Pulmonary artery endothelial cell (primary cell): ENCODE measurements around the gene RAB15. TPM values are rescaled to one million over a fixed set of nuclear protein-coding genes. Genes with fewer than 3 reads are reported as not detected.
A peak's percentile ranks its signal among the peaks of the same experiment; 100 is the strongest.

Experiments used
- DNase-seq: peaks from one replicate; pipeline ENCODE4 v3.0.0-alpha.2; 2011; ENCODE audit warnings: low read depth, low spot score
- total RNA-seq: library from RNA; depleted of rRNA; stranded (reverse); fragments of >200 nt; gene quantifications from 2 replicates; pipeline ENCODE4 v1.2.3, GENCODE V29; 2014

RAB15 gene
- 14.3 and 17.2 TPM in 2 replicates for total RNA-seq

DNA sequence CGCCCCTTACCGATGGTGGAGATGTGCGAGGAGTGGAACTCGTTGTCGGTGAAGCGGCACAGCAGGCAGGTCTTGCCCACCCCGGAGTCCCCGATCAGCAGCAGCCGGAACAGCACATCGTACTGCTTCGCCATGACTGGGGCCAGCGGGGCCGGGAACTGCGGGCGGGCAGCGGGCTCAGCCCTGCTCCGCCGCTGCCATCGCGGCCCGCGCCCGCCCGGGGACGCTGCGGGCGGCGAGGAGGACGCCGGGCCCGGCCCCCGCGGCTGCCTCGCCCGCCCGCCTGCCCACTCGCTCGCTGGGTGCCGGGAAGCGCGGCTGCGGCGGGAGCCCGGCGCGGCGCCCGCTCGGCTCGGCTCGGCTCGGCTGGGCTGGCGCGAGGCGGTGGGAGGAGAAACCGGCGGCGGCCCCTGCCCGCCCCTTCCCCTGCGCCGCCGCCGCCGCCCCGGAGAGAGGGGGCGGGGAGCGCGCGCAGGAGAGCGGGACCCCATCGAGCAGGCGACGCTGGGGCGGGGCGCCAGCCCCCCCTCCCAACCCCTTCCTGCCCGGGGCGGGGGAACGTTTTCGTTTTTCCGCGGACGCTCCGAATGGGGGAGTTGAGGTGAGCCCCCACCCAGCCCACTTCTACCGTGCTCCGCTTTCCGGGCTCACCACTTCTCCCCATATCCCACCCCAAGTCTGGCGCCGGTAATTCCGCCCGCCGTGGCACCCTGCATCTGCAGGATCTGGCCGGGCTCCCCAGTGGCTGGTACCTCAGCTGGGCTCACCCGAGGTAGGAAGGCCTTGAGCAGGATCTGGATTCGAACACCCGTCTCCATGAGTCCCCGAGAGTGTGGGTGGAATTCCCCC, at the start of gene RAB15:
Gene RAB15, minus strand, starts transcription at position 394 of the 849 bp plus-strand sequence. Its CDS starts 260 bp downstream, at position 134.
- DNase-seq, result no peak

DNA sequence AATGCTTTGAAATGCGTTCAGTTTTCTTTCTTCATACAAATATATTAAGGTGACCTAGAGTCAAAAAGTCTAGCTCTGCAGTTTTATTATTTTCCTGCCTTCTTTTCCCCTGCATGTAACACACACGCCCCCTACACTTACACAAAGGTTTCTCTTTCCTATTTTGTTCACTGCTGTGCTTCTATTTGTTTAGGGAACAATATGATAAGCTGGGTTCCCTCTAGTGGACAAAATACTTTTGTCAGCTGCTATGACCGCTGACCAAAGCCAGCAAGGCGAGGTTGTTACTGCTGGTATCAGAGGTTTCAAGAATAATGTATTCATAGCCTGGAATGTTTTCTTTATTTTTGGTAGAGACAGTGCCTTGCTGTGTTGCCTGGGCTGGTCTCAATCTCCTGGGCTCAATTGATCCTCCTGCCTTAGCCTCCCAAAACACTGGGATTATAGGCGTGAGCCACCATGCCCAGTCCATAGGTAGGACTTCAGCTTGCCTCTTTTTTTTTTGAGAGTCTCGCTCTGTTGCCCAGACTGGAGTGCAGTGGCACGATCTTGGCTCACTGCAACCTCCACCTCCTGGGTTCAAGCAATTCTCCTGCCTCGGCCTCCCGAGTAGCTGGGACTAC, 47.9 kb upstream of the RAB15 start:
- peak; percentile 47 for DNase-seq

DNA sequence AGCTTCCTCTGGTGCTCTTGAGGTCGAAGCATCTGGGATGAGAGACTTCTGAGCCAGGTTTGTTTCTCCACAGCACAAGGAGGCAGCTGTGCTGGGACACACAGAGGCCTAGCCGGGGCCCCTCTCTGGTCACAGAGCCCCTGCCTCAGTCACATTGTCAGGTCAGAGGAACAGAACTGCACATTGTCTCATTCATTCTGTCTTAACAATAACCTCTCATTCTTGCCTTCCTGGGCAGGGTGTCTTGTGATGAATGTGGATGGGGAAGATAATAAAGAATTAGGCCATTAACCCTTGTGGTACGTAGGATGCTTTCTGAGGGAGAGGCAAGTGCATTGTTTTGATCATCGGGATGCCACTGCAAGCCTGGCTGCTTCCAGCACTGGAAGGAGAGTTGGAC, 44.3 kb upstream of the RAB15 start:
- no peak for DNase-seq

DNA sequence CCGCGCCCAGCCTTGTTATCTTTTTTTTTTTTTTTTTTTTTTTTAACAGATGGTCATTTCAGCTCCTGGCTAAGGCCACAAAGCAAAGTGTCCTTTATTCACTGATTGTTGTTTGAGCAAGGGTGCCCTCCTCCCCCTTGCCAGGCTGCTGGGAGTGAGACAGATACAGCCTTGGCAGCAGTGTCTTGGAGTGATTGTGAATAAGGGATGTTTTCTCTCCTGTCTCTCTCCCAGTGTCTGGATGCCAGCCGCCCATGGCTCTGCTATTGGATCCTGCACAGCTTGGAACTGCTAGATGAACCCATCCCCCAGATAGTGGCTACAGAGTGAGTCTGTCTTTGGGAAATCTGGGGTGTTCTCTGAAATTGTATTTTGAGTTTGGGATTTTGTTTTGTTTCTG, 43.3 kb upstream of the RAB15 start:
- DNase-seq, result no peak

DNA sequence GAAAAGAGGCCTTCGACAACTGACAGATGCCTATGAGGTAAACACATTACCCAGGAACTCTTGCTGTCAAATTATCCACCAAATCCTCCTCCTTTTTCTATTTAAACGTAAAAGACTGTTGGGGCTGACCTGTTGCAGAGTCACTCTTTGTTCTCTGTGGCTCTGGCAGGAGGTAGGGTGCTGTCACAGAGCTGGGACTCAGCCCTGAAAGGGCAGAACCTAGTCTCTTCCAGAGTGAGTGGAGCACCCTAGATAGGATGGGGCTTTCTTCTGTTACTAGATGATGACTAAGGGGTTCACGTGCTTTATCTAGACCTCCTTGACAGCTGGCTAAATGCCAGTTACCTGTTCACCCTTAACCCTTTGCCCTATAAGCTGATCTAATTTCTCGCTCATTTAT, 40.2 kb upstream of the RAB15 start:
- no peak for DNase-seq

DNA sequence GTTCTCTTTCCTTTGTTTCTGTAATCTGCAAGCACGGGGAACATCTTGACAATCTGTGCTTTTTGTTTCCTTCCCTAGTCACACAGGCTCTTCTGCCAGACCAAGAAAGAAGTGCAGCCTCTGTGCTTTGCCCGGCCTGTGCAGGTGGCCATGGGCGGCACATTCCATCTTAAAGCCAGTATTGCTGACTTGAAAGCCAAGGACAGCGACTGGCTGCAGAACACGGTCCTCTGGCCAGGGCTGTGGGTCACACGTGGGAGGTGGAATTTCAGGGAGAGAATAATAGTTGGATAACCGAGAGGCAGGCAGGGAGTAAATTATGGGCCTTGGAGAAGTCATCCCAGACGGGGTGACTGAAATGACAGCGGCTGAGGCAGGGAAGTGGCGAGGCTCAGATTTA, 39.4 kb upstream of the RAB15 start:
- no peak for DNase-seq

DNA sequence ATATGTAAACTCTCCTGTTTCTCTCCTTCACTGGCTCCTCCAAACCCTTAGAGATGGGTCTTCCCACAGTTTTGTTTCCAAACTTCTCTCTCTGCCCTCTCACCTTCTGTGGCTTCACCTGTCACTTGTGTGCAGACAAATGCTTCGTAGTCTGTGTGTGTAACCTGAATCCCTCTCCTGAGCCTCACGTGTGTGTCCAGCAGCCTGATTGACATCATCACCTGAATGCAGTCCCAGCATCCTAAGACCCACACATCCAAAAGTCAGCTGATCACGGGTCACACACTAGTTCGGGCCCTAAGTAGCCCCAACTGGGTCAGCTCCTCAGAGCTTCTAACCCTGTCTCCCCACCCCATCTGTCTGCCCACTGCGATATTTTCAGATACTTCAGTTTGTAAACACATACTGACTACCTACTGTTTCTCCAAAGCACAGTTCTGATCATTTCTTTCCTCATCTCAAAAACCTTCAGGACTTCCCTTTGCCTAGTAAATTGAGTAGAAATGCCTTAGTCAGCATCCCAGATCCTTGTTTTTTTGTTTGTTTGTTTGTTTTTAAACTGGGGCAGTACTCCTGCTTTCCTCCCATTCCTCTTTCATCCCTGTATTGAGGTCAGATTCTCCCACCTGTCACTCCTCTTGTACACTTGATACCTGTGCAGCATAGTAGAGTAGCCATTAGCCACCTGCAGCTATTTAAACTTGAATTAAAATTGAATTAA, 38.2 kb upstream of the RAB15 start:
- DNase-seq, result no peak

DNA sequence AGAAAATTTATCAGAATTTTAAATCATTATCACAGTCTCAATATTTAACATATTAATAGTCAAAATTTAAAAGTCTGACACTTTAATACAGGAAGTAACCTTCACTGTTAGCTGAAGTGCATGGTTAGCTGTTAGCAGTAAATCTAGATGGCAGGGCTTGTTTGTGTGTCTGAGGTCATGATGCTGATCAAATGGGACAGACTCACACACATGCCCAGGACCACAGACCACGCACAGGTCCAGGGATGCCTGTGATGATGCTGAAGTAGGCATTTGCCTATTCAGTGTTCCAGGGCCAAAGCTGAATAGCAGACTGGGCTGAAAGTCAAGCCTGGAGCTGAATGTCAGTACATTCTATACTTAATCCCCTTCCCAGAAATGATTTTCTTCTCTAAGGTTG, 35.1 kb upstream of the RAB15 start:
- DNase-seq, result no peak

DNA sequence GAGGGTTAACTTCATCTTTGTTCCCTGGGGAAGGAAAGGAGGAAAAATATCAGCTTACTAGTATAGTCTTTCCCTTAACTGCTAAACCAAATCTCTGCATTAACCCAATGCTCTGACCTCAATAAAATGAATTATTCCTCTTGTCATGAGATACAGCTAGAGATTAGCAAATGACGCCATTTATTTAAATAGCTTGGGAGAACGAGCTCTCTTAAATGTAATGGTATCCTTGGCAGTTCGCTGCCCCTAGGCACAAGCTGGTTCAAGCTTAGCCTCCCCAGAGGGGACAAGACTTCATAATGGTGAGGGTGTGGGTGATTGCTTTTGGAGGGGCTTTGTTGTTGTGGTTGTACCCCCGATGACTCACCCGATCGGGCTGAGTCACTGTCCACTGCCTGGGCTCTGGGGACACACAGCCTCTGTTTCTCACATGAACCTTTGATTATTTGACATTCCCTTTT, 34.2 kb upstream of the RAB15 start:
- no peak for DNase-seq

DNA sequence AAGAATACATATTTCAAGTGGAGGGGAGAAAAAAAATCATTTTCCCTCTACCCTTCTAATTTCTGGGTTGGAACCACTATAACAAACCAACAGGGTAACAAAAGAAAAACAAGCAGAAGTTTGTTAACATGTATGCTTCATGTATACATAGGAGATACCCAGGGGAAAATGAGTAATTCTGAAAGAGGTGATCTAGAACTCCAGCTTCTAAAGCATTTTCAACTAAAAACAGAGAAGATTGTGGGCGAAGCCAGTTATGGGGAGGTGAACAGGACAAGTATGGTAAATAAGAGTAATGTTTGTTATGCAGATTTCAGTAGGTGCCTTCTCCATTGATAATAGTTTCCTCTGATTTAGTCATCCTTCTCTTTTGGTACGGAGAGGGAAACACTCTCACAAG, 31.3 kb upstream of the RAB15 start:
- no peak for DNase-seq

DNA sequence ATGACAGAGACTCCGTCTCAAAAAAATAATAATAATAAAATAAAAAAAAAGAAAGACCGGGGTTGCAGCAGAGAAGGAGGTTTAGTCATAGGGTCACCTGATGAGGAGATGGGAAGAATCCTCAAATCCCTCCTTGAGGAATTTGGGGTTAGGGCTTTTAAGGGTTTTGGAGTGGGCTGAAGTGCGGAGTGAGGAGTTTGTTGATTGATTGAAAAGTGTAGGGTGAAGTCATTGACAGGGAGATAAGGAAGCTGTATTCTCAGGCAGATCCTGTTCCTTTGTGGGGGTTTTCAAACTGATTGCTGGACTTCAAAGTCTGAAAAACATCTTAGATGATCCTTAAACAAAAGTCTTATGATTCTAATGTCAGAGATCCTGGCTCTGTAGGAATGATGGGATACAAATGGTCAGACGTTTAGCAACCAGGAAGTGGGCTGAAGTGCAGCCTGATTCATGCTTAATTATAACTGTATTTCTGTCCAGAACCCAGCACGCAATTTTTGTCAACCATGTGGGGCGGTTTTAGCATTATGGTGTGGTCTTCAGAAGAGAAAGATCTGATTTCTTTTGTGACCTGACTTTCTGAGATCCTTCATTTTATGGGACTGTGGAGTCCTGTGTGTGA, 30.6 kb upstream of the RAB15 start:
- DNase-seq, result no peak

DNA sequence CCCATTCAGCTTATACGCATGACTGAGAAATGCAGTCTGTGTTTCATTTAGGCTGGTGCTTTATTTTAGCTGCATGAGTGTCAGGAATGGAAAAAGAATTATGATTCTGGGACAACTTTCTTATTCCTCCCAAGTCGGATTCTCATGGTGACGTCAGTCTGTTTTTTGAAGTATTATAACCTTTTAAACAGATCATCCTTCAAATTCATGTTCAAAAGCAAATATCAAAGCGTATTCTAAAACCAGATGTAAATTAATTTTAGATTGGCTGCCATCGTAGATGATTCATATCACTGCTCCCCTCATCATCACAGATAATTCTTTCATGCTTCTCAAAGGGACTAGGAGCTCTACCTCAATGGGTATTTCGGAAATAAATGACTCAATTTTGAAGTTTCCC, 29.6 kb upstream of the RAB15 start:
- DNase-seq, result no peak

DNA sequence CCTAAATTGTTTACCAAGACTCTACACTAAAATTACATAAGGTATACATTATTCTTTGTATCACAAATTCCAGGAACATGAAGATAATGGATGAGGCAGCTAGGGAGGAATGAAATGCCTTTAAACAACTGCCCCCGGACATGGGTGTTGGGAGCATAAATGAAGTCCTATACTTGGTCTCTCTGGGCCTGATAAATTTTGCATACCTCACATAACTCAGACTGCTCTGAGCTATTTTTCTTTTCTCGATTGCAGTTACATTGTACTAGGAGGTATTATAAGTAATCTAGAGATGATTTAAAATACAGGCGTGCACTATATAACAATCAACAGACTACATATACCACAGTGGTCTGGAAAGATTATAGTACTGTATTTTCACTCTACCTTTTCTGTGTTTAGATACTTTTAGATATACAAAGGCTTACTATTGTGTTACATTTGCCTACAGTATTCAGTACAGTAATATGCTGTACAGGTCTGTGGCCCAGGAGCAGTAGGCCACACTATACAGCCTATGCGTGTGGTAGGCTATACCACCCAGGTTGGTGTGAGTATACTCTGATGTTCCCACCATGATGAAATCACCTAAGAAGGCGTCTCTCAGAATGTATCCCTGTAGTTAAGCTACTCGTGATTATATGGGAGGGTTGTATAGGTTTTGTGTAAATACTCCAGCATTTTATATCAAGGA, 28.9 kb upstream of the RAB15 start:
- no peak for DNase-seq

DNA sequence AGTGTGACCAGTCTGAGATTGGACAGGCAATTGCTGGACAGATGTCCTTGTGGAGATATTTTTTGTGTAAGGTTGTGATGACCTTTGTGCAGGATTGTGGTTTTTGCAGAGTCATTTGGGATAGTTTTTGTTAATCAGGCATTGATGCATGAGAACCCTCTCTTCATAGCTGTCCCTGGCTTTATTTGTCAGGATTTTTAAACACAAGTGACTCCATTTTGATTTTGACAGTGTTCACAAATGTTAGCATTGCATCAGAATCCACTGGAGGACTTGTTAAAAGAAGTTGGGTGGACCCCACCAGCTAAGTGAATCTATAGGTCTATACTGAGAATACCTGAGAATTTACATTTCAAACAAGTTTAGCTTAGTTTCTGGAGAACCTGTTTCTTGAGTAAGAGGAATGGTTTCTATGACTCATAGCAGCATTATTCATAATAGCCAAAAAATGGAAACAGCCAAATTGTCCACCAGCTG, 26.4 kb upstream of the RAB15 start:
- no peak for DNase-seq

DNA sequence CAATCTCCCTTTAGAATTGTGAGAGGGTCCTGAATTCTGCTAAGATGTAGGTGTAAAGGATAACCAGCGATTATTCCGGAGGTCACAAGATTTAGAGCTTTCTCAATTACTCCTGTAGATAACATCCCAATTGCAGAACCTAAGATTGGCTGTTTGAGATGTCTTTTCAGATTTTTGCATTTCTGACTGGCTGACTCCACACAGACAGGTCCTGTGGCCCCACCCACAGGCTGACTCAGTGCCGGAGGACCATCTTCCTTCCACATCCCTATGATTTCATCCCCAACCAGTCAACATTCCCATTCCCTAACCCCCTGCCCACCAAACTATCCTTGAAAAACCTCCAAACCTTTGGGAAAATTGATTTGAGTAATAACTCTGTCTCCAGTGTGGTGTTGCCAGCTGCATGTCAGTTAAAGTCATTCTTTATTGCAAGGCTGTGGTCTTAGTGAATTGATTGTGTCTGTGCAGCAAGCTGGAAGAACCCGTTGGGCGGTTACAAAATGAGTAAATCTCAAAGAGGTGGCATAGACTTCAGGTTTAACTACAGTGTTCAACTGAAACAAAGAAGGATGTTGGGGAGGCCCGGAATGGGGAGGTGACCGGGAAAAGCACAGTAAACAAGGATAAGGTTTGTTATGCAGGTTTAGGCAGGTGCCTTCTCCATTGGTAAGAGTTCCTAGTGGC, 25.1 kb upstream of the RAB15 start:
- DNase-seq, result no peak

DNA sequence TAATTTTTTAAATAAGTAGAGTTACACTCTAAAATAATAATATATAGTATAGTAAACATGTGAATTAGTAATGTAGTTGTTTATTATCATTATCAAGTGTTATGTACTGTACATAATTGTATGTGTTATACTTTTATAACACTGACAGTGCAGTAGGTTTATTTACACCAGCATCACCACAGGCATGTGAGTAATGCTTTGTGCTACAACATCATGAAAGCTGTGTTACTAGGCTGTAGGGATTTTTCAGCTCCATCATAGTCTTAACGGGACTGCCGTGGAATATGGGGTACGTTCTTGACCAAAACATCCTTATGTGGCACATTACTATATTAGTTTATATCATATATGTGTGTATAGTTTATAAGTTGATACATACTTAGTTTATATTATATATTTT, 23.2 kb upstream of the RAB15 start:
- DNase-seq, result no peak

DNA sequence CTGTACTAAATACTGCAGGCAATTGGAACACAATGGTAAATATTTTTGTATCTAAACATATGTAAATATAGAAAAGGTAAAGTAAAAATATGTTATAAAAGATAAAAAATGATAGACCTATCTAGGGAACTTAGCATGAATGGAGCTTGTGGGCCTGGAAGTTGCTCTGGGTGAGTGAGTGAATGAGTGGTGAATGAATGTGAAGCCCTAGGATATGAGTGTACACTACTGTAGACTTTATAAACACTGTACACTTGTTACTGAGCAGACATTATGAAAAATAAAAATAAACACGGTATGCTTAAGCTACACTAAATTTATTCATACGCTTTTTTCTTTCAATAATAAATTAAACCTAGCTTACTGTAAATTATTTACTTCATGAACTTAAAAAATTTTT, 22.4 kb upstream of the RAB15 start:
- no peak for DNase-seq

DNA sequence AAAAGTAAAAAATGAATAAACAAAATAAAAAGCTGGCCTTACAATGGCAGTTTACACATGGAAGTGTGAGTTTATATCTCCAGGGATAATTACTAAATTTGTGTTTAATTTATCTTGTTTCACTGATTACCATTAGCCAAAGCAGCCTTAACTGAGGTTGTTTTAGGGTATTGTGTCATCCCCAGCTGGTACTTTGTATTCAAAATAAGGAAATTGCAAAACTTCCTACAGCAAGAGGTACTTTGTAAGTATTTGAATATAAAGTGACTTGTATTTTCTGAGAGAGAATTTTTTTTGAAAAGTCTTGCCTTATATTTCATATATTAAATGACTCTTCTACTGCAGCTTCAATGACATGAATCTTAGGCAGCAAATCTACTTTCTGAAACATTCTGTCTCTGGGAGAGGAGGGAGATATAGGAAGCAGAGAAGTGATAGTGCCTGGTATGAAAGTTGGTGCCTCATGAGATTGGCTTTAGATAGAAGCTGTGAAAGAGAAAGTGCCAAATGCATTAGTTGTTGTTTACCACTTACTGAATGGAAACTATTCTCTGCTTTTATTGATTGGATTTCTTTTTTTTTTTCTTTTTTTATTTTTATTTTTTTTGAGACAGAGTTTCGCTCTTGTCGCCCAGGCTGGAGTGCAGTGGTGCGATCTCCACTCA, 21.3 kb upstream of the RAB15 start:
- no peak for DNase-seq

DNA sequence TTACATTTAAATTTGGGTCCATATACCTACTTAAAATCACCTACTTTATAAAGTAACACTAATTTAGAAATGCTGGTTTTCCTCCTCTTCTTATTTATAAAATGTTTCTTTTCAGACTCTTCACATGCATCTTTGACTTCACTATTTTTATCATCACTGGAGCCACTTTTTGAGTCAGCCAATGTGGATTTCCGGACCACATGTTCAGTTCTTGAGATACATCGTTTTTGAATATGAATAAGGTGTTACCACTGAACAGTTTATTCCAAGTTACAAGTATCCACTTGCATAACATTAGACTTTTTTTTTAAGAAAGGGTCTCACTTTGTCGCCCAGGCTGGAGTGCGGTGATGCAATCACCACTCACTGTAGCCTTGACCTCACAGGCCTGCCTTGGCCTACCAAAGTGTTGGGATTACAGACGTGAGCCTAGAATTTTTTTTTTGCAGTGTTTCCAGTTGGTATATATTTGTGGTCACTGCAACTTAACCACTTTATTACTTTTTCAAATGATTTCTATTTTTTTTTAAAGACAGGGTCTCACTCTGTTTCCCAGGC, 20.3 kb upstream of the RAB15 start:
- DNase-seq, result no peak

DNA sequence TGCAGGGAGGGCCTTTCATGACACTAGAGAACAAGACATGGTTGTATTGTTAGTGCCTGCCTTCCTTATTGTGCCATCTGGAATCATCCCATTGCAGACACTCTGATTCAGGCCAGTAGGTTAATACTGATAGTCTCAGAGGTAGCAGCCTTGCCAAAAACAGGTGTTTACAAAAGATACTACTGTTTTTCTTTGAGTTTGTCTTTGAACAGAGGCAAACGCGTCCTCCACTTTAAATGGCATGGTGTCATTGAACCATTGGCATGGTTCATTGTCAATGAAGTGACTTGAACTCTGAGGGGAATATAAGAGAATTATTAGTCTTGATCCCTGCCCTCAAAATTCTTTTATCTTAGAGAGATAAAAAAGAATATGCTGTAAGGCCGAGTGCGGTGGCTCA, 18.8 kb upstream of the RAB15 start:
- no peak for DNase-seq
